Measurements from ENCODE around the gene LIPC.

DNA sequence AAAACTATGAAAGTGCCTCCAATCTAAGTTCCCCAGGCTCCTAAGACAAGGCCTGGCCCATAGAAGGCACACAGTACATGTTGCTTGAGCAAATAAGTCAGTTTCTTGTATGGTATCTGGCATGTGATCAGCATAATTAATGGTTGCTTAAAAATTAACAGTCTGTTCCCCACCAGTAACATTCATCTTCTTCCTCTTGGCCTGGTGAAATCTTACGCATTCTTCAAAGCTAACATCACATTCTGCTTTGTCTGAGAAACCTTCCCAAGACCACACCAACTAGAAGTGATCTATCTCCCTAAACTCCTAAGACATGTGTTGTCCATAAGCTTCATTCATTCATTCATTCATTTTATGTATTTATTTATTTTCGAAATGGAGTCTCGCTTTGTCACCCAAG lies 48.1 kb downstream of the LIPC start:
- TF ChIP-seq, protein P1, sequence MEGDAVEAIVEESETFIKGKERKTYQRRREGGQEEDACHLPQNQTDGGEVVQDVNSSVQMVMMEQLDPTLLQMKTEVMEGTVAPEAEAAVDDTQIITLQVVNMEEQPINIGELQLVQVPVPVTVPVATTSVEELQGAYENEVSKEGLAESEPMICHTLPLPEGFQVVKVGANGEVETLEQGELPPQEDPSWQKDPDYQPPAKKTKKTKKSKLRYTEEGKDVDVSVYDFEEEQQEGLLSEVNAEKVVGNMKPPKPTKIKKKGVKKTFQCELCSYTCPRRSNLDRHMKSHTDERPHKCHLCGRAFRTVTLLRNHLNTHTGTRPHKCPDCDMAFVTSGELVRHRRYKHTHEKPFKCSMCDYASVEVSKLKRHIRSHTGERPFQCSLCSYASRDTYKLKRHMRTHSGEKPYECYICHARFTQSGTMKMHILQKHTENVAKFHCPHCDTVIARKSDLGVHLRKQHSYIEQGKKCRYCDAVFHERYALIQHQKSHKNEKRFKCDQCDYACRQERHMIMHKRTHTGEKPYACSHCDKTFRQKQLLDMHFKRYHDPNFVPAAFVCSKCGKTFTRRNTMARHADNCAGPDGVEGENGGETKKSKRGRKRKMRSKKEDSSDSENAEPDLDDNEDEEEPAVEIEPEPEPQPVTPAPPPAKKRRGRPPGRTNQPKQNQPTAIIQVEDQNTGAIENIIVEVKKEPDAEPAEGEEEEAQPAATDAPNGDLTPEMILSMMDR (conservative IDR thresholded peaks at IDR 0.05; ENCODE audit: low read depth, low read length) = no peak
- no peak for TF ChIP-seq EZH2 (IDR thresholded peaks at IDR 0.05; ENCODE audit: borderline replicate concordance, low read depth, low read length, poor library complexity, severe bottlenecking)

Measured in A673 (cell line).